K562 (cell line): ENCODE measurements around the gene CCDC160.

Experiments used
- FOS ChIP-seq: IDR thresholded peaks from 3 replicates; pipeline ENCODE4 v1.6.1; 2011; ENCODE audit not compliant: insufficient read length; ENCODE audit errors: extremely low read depth
- MCM3 ChIP-seq: fragments of 450-650 bp; IDR thresholded peaks from 2 replicates; pipeline ENCODE4 v1.6.1; 2016
- NFYB ChIP-seq: IDR thresholded peaks from 2 replicates; pipeline ENCODE4 v1.6.1; 2011; ENCODE audit warnings: mild to moderate bottlenecking, moderate library complexity; ENCODE audit not compliant: insufficient read length; ENCODE audit errors: extremely low read depth
- POLR2AphosphoS5 ChIP-seq: IDR thresholded peaks from 2 replicates; pipeline ENCODE4 v1.6.1; 2011; ENCODE audit warnings: mild to moderate bottlenecking, low read depth, low read length, moderate library complexity; ENCODE audit not compliant: control insufficient read depth, insufficient read depth
- SIX5 ChIP-seq, 2 experiments: IDR thresholded peaks; 2 replicates each; pipeline ENCODE4 v1.6.1; 2011; ENCODE audit warnings: low read length in 2 of 2, borderline replicate concordance in 1 of 2, low read depth in 1 of 2, mild to moderate bottlenecking in 1 of 2, moderate library complexity in 1 of 2; ENCODE audit not compliant: insufficient read depth in 1 of 2
- TF ChIP-seq, protein P1 (sequence below): sonication (generic); formaldehyde crosslinking; IDR thresholded peaks from 2 replicates; pipeline ENCODE4 v1.8.0; 2022; ENCODE audit warnings: missing genetic modification reagents, mild to moderate bottlenecking, moderate library complexity, borderline replicate concordance
- TF ChIP-seq, protein P2 (sequence below): sonication (generic); formaldehyde crosslinking; IDR thresholded peaks from 2 replicates; pipeline ENCODE4 v1.8.0; 2023; ENCODE audit warnings: mild to moderate bottlenecking, missing genetic modification reagents
- TF ChIP-seq, protein P3 (sequence below): fragments of 450-650 bp; IDR thresholded peaks from 2 replicates; pipeline ENCODE4 v1.6.1; 2017; ENCODE audit warnings: antibody characterized with exemption, mild to moderate bottlenecking
- TF ChIP-seq, protein P4 (sequence below), 3 experiments: IDR thresholded peaks in 2 of 3; conservative IDR thresholded peaks in 1 of 3; 2 replicates each; pipeline ENCODE4 v1.5.1; 2011 to 2012; ENCODE audit warnings: low read length in 3 of 3, mild to moderate bottlenecking in 3 of 3, control low read depth in 2 of 3, improper control_type of control experiment in 1 of 3, inconsistent platforms in 1 of 3, low read depth in 1 of 3, mixed read lengths in 1 of 3, moderate library complexity in 1 of 3; ENCODE audit not compliant: insufficient read depth in 2 of 3

DNA sequence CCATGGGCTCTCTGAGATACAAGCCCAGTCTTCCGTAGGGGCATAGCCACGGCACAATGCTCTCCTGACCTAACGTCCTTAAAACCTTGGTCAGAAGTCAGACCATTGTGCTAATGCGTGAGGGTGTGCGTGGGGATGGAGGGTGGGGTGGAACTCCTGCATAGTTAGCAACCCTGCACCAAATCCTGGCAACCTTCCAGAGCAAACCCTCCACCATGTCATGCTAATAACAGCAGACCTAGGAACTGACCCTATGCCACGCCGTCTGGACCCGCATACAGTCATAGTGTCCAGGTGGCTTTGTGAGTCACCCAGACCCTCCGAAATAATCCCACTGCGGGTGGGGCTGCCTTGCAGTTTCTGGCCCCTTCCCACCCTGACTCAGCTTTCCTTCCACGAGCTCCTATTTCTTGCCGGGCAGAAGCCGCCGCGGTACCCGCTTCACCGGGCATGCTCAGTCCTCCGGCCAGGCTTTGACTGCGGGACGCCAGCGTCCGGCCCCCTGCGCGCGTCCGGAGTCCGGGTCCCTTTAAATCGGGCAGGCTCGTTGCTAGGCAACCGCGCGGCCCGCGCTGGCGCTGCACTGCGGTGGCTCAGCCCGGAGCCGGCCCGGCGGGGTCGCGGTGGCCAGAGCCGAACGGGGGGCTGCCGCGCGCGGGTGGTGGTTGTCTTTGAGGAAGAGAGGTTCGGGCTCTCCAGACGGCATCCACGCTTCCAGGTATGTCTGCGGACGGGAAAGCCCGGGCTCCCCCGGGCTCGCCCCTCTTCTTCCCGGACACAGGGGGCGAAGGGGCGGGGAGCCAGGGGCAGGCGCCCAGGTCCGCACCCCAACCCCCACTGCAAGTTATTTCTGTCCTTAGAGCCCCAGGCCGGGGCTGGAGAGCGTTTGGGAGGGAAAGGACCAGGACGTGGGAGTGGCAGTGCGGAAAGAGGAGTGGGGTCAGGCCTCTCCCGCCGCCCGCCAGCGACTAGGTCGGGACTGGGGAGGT lies at the start of gene CCDC160:
- no peak for TF ChIP-seq NFYB
- TF ChIP-seq, protein P1, sequence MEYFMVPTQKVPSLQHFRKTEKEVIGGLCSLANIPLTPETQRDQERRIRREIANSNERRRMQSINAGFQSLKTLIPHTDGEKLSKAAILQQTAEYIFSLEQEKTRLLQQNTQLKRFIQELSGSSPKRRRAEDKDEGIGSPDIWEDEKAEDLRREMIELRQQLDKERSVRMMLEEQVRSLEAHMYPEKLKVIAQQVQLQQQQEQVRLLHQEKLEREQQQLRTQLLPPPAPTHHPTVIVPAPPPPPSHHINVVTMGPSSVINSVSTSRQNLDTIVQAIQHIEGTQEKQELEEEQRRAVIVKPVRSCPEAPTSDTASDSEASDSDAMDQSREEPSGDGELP (CRISPR knock-in tag), result no peak
- TF ChIP-seq, protein P2, sequence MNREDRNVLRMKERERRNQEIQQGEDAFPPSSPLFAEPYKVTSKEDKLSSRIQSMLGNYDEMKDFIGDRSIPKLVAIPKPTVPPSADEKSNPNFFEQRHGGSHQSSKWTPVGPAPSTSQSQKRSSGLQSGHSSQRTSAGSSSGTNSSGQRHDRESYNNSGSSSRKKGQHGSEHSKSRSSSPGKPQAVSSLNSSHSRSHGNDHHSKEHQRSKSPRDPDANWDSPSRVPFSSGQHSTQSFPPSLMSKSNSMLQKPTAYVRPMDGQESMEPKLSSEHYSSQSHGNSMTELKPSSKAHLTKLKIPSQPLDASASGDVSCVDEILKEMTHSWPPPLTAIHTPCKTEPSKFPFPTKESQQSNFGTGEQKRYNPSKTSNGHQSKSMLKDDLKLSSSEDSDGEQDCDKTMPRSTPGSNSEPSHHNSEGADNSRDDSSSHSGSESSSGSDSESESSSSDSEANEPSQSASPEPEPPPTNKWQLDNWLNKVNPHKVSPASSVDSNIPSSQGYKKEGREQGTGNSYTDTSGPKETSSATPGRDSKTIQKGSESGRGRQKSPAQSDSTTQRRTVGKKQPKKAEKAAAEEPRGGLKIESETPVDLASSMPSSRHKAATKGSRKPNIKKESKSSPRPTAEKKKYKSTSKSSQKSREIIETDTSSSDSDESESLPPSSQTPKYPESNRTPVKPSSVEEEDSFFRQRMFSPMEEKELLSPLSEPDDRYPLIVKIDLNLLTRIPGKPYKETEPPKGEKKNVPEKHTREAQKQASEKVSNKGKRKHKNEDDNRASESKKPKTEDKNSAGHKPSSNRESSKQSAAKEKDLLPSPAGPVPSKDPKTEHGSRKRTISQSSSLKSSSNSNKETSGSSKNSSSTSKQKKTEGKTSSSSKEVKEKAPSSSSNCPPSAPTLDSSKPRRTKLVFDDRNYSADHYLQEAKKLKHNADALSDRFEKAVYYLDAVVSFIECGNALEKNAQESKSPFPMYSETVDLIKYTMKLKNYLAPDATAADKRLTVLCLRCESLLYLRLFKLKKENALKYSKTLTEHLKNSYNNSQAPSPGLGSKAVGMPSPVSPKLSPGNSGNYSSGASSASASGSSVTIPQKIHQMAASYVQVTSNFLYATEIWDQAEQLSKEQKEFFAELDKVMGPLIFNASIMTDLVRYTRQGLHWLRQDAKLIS, result no peak
- no peak for TF ChIP-seq MCM3
- TF ChIP-seq, protein P3, sequence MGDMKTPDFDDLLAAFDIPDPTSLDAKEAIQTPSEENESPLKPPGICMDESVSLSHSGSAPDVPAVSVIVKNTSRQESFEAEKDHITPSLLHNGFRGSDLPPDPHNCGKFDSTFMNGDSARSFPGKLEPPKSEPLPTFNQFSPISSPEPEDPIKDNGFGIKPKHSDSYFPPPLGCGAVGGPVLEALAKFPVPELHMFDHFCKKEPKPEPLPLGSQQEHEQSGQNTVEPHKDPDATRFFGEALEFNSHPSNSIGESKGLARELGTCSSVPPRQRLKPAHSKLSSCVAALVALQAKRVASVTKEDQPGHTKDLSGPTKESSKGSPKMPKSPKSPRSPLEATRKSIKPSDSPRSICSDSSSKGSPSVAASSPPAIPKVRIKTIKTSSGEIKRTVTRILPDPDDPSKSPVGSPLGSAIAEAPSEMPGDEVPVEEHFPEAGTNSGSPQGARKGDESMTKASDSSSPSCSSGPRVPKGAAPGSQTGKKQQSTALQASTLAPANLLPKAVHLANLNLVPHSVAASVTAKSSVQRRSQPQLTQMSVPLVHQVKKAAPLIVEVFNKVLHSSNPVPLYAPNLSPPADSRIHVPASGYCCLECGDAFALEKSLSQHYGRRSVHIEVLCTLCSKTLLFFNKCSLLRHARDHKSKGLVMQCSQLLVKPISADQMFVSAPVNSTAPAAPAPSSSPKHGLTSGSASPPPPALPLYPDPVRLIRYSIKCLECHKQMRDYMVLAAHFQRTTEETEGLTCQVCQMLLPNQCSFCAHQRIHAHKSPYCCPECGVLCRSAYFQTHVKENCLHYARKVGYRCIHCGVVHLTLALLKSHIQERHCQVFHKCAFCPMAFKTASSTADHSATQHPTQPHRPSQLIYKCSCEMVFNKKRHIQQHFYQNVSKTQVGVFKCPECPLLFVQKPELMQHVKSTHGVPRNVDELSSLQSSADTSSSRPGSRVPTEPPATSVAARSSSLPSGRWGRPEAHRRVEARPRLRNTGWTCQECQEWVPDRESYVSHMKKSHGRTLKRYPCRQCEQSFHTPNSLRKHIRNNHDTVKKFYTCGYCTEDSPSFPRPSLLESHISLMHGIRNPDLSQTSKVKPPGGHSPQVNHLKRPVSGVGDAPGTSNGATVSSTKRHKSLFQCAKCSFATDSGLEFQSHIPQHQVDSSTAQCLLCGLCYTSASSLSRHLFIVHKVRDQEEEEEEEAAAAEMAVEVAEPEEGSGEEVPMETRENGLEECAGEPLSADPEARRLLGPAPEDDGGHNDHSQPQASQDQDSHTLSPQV, result no peak
- TF ChIP-seq, protein P4, sequence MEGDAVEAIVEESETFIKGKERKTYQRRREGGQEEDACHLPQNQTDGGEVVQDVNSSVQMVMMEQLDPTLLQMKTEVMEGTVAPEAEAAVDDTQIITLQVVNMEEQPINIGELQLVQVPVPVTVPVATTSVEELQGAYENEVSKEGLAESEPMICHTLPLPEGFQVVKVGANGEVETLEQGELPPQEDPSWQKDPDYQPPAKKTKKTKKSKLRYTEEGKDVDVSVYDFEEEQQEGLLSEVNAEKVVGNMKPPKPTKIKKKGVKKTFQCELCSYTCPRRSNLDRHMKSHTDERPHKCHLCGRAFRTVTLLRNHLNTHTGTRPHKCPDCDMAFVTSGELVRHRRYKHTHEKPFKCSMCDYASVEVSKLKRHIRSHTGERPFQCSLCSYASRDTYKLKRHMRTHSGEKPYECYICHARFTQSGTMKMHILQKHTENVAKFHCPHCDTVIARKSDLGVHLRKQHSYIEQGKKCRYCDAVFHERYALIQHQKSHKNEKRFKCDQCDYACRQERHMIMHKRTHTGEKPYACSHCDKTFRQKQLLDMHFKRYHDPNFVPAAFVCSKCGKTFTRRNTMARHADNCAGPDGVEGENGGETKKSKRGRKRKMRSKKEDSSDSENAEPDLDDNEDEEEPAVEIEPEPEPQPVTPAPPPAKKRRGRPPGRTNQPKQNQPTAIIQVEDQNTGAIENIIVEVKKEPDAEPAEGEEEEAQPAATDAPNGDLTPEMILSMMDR (IDR thresholded peaks at IDR 0.05 in 2 of 3, conservative IDR thresholded peaks at IDR 0.05 in 1 of 3; ENCODE audit: insufficient read depth in 2 of 3, low read depth in 1 of 3, low read length in 3 of 3), result no peak
- no peak for TF ChIP-seq SIX5 (IDR thresholded peaks at IDR 0.05; ENCODE audit: borderline replicate concordance in 1 of 2, insufficient read depth in 1 of 2, low read depth in 1 of 2, low read length in 2 of 2)
- no peak for TF ChIP-seq POLR2AphosphoS5
- TF ChIP-seq FOS, result no peak
